Nephron progenitor cell (in vitro differentiated cells): ENCODE results near the gene NRDC.
A peak's percentile ranks its signal among the peaks of the same experiment; 100 is the strongest.

Experiments used
- DNase-seq: peaks from one replicate; pipeline ENCODE4 v3.0.0; 2021
- H3K27ac Mint-ChIP-seq: 2 replicates; pipeline ENCODE4 v1.8.0; 2021; ENCODE audit warnings: mild to moderate bottlenecking, moderate library complexity, mixed read lengths
- H3K27me3 Mint-ChIP-seq: 2 replicates; pipeline ENCODE4 v1.8.0; 2021; ENCODE audit warnings: mild to moderate bottlenecking, low read depth, mixed read lengths; ENCODE audit not compliant: poor library complexity
- H3K36me3 Mint-ChIP-seq: 2 replicates; pipeline ENCODE4 v1.8.0; 2021; ENCODE audit warnings: low read depth, mixed read lengths
- H3K4me1 Mint-ChIP-seq: 2 replicates; pipeline ENCODE4 v1.8.0; 2021; ENCODE audit warnings: mixed read lengths
- H3K4me3 Mint-ChIP-seq: 2 replicates; pipeline ENCODE4 v1.8.0; 2021; ENCODE audit warnings: mild to moderate bottlenecking, moderate library complexity, mixed read lengths
- H3K9me3 Mint-ChIP-seq: 2 replicates; pipeline ENCODE4 v1.8.0; 2021; ENCODE audit warnings: mild to moderate bottlenecking, moderate library complexity, mixed read lengths
- CTCF ChIP-seq: fragments of 200-600 bp; sonication (generic); IDR thresholded peaks from 2 replicates; pipeline ENCODE4 v1.5.0; 2021; ENCODE audit warnings: antibody characterized with exemption

Gene NRDC

DNA sequence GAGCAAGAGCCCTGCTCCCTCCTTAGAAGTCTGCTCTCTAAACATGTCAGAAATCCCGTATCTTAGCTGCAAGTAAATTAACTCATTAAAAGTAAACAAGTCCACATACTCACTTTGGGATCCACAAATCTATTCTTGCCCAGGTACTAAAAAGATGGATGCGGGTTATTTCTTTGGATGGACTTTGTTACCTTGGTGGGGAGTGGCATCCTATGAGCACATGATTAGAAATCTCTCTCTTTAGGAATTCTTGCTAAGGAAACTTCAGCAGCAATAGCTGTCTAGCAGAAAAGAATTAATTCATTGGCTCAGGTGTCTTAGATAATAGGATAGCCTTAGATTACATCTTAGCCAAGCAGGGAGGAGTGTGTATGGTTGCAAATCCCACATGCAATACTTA lies 25.2 kb downstream of the NRDC start:
- Mint-ChIP-seq H3K4me3 (no peak overlapping the region), H3K27me3 (no peaks in the 10 kb centered on the region), H3K9me3 (peaks cover 5% of the 10 kb centered on the region), H3K36me3 (peaks cover 27% of the 10 kb centered on the region), H3K27ac (no peak overlapping the region), H3K4me1 (peaks cover 16% of the 10 kb centered on the region)
- no peak for DNase-seq
- TF ChIP-seq CTCF = no peak

- Mint-ChIP-seq H3K27ac (peak overlapping the region; percentile 75), H3K9me3 (peaks cover 9% of the 10 kb centered on the region), H3K27me3 (no peaks in the 10 kb centered on the region), H3K4me1 (peaks cover 16% of the 10 kb centered on the region), H3K36me3 (peaks cover 34% of the 10 kb centered on the region), H3K4me3 (no peak overlapping the region)
- TF ChIP-seq CTCF = no peak
- no peak for DNase-seq
Observed at GRCh38 chr1:51851882-51852396, 26.6 kb downstream of the NRDC start.

DNA sequence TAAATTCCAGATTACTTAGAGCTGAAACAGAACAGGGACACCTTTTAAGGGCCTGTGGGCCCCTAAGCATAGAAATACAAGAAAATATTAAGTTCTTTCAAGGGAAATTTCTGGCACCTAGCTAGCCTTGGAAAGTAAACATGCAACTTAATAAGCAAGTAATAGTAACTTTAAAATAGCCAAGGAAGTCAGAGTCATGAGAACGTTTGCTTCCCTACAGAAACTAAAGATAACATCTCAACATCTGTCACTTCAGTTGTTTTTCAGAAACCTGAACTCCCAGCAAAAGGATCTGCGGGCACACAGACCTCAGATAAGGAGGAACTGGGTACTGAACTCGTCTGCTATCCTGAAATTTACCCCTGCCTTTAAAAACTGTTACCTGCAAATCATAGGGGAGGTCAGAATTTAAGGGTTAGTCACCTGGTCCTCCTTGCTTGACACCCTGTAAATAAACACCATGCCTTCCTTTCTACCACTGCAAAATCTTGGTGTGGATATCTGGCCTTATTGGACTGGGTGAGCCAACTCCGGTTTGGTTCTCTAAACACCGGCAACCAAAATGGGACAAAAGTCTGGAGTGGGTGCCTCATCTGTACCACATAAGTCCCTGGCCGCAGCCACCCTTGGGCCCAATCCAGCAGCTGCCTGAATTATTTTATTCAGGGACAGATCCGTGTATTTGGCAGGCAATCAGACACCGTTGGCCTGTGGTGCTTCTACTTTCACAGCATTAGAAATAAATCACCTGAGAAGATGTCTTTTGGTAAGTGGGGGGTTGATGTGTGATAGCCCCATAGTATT lies 27.9 kb downstream of the NRDC start:
- H3K27ac Mint-ChIP-seq = peak overlapping the region; percentile 65
- H3K4me3 Mint-ChIP-seq = no peak overlapping the region
- peaks cover 40% of the 10 kb centered on the region for H3K36me3 Mint-ChIP-seq
- peaks cover 19% of the 10 kb centered on the region for H3K4me1 Mint-ChIP-seq
- no peak for DNase-seq
- no peaks in the 10 kb centered on the region for H3K27me3 Mint-ChIP-seq
- H3K9me3 Mint-ChIP-seq = peaks cover 14% of the 10 kb centered on the region
- TF ChIP-seq CTCF = no peak

GRCh38 chr1:51847294-51847920 lies 31.1 kb downstream of the NRDC start:
- Mint-ChIP-seq H3K36me3 (peaks cover 29% of the 10 kb centered on the region), H3K4me1 (peaks cover 33% of the 10 kb centered on the region), H3K27ac (no peak overlapping the region), H3K9me3 (peaks cover 14% of the 10 kb centered on the region), H3K27me3 (no peaks in the 10 kb centered on the region), H3K4me3 (no peak overlapping the region)
- no peak for TF ChIP-seq CTCF
- no peak for DNase-seq

- no peaks in the 10 kb centered on the region for H3K27me3 Mint-ChIP-seq
- peak overlapping the region; percentile 15 for H3K27ac Mint-ChIP-seq
- no peak overlapping the region for H3K4me3 Mint-ChIP-seq
- peaks cover 13% of the 10 kb centered on the region for H3K9me3 Mint-ChIP-seq
- TF ChIP-seq CTCF = no peak
- H3K36me3 Mint-ChIP-seq = peaks cover 38% of the 10 kb centered on the region
- no peak for DNase-seq
- peaks cover 16% of the 10 kb centered on the region for H3K4me1 Mint-ChIP-seq
Observed at GRCh38 chr1:51843948-51844347, 34.6 kb downstream of the NRDC start.
